GM10248 (cell line): ENCODE data around the gene KCNH1.

Experiments used
- CTCF ChIA-PET: fragments of 300-600 bp; sonication (Branson Sonifier 250); formaldehyde crosslinking; extraction: SDS; loops from one replicate; lab custom pipeline; 2021; ENCODE audit warnings: antibody characterized with exemption; lab: Yijun Ruan, JAX
- POLR2A ChIA-PET: fragments of 350-650 bp; sonication (Branson Sonifier 250); formaldehyde crosslinking; extraction: SDS; loops from one replicate; lab custom pipeline; 2020; ENCODE audit warnings: antibody characterized with exemption; lab: Yijun Ruan, JAX
- DNase-seq: peaks from one replicate; pipeline ENCODE4 v3.0.0; 2012; ENCODE audit errors: extremely low spot score
- CTCF ChIP-seq: IDR thresholded peaks from 2 replicates; pipeline ENCODE4 v1.5.1; 2012; ENCODE audit warnings: mild to moderate bottlenecking, low read depth; ENCODE audit errors: extremely low read depth, missing control alignments, control extremely low read depth

KCNH1 gene

DNA sequence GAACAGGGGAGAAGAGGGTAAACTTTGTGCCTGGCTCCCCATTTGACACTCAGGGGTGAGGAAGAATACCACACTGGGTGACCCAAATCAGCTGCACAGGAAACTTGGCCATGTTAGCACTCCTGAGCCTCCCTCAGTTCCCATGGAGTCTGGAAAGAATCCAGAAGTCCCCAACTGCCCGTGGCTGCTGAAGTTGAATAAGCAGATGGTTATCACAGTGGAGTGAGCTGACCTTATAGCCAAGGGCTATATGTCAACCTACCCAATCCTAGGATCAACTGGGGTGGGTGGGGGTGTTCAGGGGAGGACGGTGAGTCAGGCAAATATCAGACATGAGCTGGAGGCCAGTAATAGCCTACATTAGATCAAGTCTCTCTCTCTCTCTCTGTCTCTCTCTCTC is 20.4 kb downstream of the KCNH1 start:
- DNase-seq = no peak
- ChIA-PET CTCF (no interaction called here), POLR2A (no interaction called here)
- TF ChIP-seq CTCF = no peak

DNA sequence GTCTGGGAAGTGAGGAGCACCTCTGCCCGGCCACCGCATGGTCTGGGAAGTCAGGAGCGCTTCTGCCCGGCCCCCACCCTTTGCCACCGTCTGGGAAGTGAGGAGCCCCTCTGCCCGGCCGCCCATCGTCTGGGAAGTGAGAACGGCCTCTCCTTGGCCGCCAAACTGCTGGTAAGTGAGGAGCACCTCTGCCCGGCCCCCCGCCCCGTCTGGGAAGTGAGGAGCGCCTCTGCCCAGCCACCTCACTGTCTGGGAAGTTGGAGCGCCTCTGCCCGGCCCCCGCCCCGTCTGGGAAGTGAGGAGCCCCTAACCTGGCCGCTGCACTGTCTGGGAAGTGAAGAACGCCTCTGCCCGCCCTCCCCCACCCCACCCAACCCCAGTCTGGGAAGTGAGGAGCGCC is 22.6 kb downstream of the KCNH1 start:
- DNase-seq = no peak
- ChIA-PET CTCF (no interaction called here), POLR2A (no interaction called here)
- no peak for TF ChIP-seq CTCF

DNA sequence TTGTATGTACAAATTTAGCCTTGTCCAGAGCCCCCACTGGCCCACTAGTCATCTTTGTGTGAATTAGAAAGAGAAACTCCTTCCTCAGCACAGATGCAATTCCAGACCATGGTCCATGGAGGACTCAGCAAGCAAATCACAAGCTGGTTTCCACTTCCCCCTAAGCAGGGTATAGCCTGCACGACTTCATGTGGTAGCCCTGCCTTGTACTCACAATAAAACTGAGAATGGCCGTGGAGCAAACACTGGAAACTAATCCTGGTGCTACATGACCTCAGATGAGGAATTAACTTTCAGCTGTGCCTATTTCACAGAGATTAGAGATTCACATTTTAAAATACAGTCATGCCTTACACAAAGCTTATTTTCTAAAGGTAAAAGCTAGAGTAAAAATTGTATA is 32.5 kb downstream of the KCNH1 start:
- POLR2A ChIA-PET = no interaction called here
- CTCF ChIA-PET = interaction anchor here (0.7 kb wide), 1 partner anchor 28 kb away, joined by 3 read pairs; no protein-coding TSS in a partner anchor
- TF ChIP-seq CTCF = no peak
- DNase-seq = no peak

DNA sequence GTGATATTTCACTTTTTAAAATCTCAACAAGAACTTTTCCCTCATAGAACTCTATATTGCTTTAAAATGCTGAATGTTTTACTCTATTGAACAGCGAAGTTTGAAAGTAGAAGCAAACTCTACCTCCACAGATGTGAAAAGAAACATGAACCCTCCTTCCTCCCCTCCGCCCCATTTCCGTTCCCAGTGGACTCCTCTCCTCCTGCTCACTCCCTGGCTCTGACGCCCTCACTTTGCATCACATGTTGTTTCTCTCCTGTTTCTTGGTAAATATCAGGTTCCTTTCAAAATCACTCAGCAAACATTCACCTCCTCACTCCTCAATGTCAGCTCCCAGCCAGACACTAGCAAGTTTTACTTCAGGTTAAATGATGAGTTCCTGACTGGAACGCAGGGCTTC is 34.6 kb downstream of the KCNH1 start:
- CTCF ChIA-PET = no interaction called here
- POLR2A ChIA-PET = no interaction called here
- DNase-seq = no peak

DNA sequence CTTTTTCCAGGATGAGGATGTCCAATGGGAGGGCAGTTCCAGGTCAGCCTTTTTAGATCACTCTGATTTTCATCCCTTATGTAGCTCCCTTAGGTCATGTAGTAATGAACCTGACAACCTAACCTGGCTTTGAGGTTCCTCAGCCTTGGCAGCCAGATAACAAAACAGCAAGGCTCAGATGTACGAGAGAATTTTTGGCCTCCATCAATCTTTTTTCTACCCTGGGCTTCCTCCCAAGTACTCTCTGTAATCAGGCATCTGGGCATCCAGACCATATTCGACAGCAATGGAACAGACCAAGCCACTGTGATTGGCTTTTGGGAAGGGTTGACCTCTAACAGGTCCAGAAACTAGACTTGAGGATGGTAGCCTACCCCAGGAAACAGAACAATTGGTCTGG is 38.6 kb downstream of the KCNH1 start:
- ChIA-PET POLR2A (no interaction called here), CTCF (no interaction called here)
- no peak for DNase-seq
- TF ChIP-seq CTCF = no peak

More for the DNA sequence above, 34.6 kb downstream of the KCNH1 start:
- TF ChIP-seq CTCF = no peak

DNA sequence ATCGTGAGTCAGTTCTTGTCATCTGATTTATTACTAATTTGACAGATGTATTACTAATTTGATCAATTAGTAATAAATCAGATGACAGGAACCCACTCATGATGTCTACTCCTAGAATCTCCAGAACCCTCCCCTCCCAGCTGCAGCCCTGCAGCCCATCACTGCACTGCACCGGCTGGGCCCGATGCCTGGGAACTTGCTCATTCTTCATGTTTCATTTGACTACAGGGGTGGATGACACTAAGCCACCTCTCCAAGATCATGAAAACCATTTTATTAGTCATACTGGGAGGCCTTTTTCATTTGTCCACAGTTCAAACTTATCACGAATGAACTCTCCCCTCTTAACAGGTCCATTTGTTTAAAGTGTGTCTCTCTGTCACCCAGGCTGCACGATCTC is 41.0 kb downstream of the KCNH1 start:
- no peak for DNase-seq
- POLR2A ChIA-PET = no interaction called here
- CTCF ChIA-PET = interaction anchor here (1.4 kb wide), 1 partner anchor 24 kb away, joined by 3 read pairs; no protein-coding TSS in a partner anchor
- TF ChIP-seq CTCF = no peak

- no peak for TF ChIP-seq CTCF
- DNase-seq = no peak
- ChIA-PET POLR2A (no interaction called here), CTCF (interaction anchor here (1.3 kb wide), 1 partner anchor 8 kb away, joined by 3 read pairs; no protein-coding TSS in a partner anchor)
Measured at GRCh38 chr1:211091867-211092266, 42.1 kb downstream of the KCNH1 start.
